HG03280 (cell line): ENCODE measurements around the gene ANKRD29.
"Not testable (repeated sequence)": the region's sequence is repeated elsewhere in the genome, so short reads cannot be mapped to it uniquely, and the experiment has no call there.

Source experiments
- ATAC-seq: cut with Tn5 transposase; IDR thresholded peaks from one replicate; pipeline ENCODE4 v1.9.1; 2021; ENCODE audit warnings: mild to moderate bottlenecking, moderate library complexity; ENCODE audit not compliant: unreplicated experiment

ANKRD29 gene

GRCh38 chr18:23565916-23566547 lies 96.7 kb downstream of the ANKRD29 start:
- no peak for ATAC-seq

GRCh38 chr18:23563377-23564043 lies 99.2 kb downstream of the ANKRD29 start:
- ATAC-seq: no peak

GRCh38 chr18:23560186-23560585 lies 102.5 kb downstream of the ANKRD29 start:
- no peak for ATAC-seq

- not testable (repeated sequence) for ATAC-seq
These were observed 105.2 kb downstream of the ANKRD29 start for GRCh38 chr18:23557511-23557910.

GRCh38 chr18:23556145-23556780 lies 106.4 kb downstream of the ANKRD29 start:
- ATAC-seq: no peak

- no peak for ATAC-seq
These were observed 108.8 kb downstream of the ANKRD29 start for GRCh38 chr18:23553887-23554286.

- ATAC-seq: no peak
These were observed 110.2 kb downstream of the ANKRD29 start for GRCh38 chr18:23552505-23552904.

- ATAC-seq: no peak
These were observed 110.7 kb downstream of the ANKRD29 start for GRCh38 chr18:23551978-23552377.

GRCh38 chr18:23550898-23551297 lies 111.8 kb downstream of the ANKRD29 start:
- no peak for ATAC-seq
